ENCODE measurements around the gene GATAD2A. TPM values are rescaled to one million over a fixed set of nuclear protein-coding genes. Genes with fewer than 3 reads are reported as not detected.

Gene GATAD2A
- total and polyA plus RNA-seq, 2 of the 13 experiments (the other 11 are each of a cell fraction or from before 2014, with no cell fraction given) = 16.8 to 28.6 TPM

DNA sequence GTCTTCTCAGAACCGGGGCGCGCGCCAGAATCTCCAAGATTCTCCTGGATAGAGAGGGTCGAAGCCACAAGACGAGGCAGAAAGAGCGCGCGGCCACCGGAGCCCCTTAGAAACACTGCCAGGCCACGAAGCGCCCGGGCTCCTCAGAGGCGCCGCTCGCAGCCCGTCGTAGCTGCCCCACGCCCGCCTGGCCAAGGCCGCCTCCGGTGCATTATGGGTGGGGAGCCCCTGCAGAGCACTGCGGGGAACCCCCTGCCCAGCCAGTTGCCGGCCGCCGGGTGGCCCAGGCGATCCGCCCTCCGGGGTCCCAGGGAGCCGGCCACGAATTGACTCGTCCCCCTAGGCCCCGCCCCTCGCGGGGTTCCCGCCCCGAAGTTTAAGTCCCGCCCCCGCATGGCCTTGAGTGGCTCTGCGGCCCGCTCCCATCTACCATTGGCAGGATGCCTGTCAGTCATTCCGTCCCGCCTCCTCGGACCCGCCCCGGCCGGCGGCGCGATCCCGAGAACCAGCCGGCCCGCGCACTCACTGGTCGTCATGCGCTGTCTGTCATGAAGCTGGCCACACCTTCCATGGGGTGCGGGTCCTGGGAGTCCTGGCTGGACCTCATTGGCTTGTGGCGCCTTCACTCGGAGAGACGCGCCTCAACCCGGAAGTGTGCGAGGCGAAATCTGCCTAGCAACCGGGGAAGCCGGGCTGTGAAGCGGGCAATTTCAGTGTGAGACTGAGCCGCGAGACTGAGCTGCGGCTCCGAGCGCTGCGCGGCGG, 20.2 kb upstream of the GATAD2A start (continued):
- TF ChIP-seq GFI1 (CRISPR knock-in tag; IDR thresholded peaks at IDR 0.05; ENCODE audit: borderline replicate concordance) (no peak), ZNF264 (CRISPR knock-in tag; IDR thresholded peaks at IDR 0.05) (no peak), ZSCAN25 (CRISPR knock-in tag; IDR thresholded peaks at IDR 0.05) (no peak), CREB1 (IDR thresholded peaks at IDR 0.05) (peak; percentile 94), CREB1 (CRISPR knock-in tag; IDR thresholded peaks at IDR 0.05) (peak; percentile 94), ZNF878 (CRISPR knock-in tag; IDR thresholded peaks at IDR 0.05) (no peak; the same call in 1 of the 2 replicates), ZSCAN31 (CRISPR knock-in tag; IDR thresholded peaks at IDR 0.05; ENCODE audit: low read depth) (no peak), CEBPG (CRISPR knock-in tag; IDR thresholded peaks at IDR 0.05) (no peak), ZNF552 (CRISPR knock-in tag; IDR thresholded peaks at IDR 0.05; ENCODE audit: borderline replicate concordance) (no peak), HMG20A (CRISPR knock-in tag; IDR thresholded peaks at IDR 0.05; ENCODE audit: borderline replicate concordance) (no peak), ZNF891 (CRISPR knock-in tag; IDR thresholded peaks at IDR 0.05) (no peak), MTF1 (CRISPR knock-in tag; IDR thresholded peaks at IDR 0.05) (no peak), PHF8 (CRISPR knock-in tag; IDR thresholded peaks at IDR 0.05) (peak; percentile 53), ZNF549 (CRISPR knock-in tag; IDR thresholded peaks at IDR 0.05) (no peak), HMGA1 (CRISPR knock-in tag; conservative IDR thresholded peaks at IDR 0.05) (no peak), ISX (CRISPR knock-in tag; conservative IDR thresholded peaks at IDR 0.05) (no peak), SMAD3 (CRISPR knock-in tag; IDR thresholded peaks at IDR 0.05) (no peak), MBD4 (IDR thresholded peaks at IDR 0.05; ENCODE audit: borderline replicate concordance, low read length) (no peak), SP5 (CRISPR knock-in tag; IDR thresholded peaks at IDR 0.05; ENCODE audit: borderline replicate concordance, low read depth) (peak; percentile 36; the same call in 1 of the 2 replicates), BCL6 (CRISPR knock-in tag; IDR thresholded peaks at IDR 0.05) (no peak), SYNCRIP (IDR thresholded peaks at IDR 0.05; ENCODE audit: insufficient read depth, low read depth, low read length) (no peak), ZNF143 (CRISPR knock-in tag; IDR thresholded peaks at IDR 0.05) (peak; percentile 84), ATF7-NPFF (CRISPR knock-in tag; IDR thresholded peaks at IDR 0.05; ENCODE audit: low read depth) (no peak; the same call in 1 of the 2 replicates), PHF20 (CRISPR knock-in tag; IDR thresholded peaks at IDR 0.05) (peak; percentile 46), NFE2L1 (CRISPR knock-in tag; IDR thresholded peaks at IDR 0.05; ENCODE audit: borderline replicate concordance) (no peak), KDM5B (CRISPR knock-in tag; IDR thresholded peaks at IDR 0.05; ENCODE audit: borderline replicate concordance) (peak; percentile 63; the same call in 1 of the 2 replicates), CENPX (CRISPR knock-in tag; IDR thresholded peaks at IDR 0.05) (no peak)
- TF ChIP-seq, protein P1, sequence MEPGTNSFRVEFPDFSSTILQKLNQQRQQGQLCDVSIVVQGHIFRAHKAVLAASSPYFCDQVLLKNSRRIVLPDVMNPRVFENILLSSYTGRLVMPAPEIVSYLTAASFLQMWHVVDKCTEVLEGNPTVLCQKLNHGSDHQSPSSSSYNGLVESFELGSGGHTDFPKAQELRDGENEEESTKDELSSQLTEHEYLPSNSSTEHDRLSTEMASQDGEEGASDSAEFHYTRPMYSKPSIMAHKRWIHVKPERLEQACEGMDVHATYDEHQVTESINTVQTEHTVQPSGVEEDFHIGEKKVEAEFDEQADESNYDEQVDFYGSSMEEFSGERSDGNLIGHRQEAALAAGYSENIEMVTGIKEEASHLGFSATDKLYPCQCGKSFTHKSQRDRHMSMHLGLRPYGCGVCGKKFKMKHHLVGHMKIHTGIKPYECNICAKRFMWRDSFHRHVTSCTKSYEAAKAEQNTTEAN (CRISPR knock-in tag; conservative IDR thresholded peaks at IDR 0.05) = no peak
- TF ChIP-seq, protein P2, sequence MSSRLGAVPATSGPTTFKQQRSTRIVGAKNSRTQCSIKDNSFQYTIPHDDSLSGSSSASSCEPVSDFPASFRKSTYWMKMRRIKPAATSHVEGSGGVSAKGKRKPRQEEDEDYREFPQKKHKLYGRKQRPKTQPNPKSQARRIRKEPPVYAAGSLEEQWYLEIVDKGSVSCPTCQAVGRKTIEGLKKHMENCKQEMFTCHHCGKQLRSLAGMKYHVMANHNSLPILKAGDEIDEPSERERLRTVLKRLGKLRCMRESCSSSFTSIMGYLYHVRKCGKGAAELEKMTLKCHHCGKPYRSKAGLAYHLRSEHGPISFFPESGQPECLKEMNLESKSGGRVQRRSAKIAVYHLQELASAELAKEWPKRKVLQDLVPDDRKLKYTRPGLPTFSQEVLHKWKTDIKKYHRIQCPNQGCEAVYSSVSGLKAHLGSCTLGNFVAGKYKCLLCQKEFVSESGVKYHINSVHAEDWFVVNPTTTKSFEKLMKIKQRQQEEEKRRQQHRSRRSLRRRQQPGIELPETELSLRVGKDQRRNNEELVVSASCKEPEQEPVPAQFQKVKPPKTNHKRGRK (CRISPR knock-in tag; IDR thresholded peaks at IDR 0.05) = no peak
- TF ChIP-seq, protein P3, sequence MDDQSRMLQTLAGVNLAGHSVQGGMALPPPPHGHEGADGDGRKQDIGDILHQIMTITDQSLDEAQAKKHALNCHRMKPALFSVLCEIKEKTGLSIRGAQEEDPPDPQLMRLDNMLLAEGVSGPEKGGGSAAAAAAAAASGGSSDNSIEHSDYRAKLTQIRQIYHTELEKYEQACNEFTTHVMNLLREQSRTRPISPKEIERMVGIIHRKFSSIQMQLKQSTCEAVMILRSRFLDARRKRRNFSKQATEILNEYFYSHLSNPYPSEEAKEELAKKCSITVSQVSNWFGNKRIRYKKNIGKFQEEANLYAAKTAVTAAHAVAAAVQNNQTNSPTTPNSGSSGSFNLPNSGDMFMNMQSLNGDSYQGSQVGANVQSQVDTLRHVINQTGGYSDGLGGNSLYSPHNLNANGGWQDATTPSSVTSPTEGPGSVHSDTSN (CRISPR knock-in tag; IDR thresholded peaks at IDR 0.05; ENCODE audit: borderline replicate concordance) = peak; percentile 99; the same call in 1 of the 2 replicates
